AG04450 (cell line): Measurements from ENCODE around the gene TIAM1. TPM values are rescaled to one million over a fixed set of nuclear protein-coding genes. Genes with fewer than 3 reads are reported as not detected.

Experiments
- CTCF ChIA-PET: fragments of 300-600, 350-600 bp; formaldehyde crosslinking; extraction: SDS; loops from one replicate; lab custom pipeline; 2022; ENCODE audit warnings: antibody characterized with exemption, inconsistent platforms; lab: Charles Lee
- POLR2A ChIA-PET: fragments of 350-600 bp; formaldehyde crosslinking; extraction: SDS; loops from one replicate; lab custom pipeline; 2021; ENCODE audit warnings: antibody characterized with exemption, inconsistent platforms; lab: Yijun Ruan, JAX
- DNase-seq: peaks from one replicate; pipeline ENCODE4 v3.0.0-alpha.2; 2011; ENCODE audit warnings: low read depth, low spot score
- H3K27ac ChIP-seq: one replicate; pipeline ENCODE4 v1.5.1; 2012; ENCODE audit warnings: low read depth, low read length, control low read depth
- H3K27me3 ChIP-seq: one replicate; pipeline ENCODE4 v1.6.0; 2012; ENCODE audit warnings: low read length; ENCODE audit not compliant: control insufficient read depth, insufficient read depth
- H3K4me3 ChIP-seq: 2 replicates; pipeline ENCODE4 v1.5.1; 2011; ENCODE audit warnings: mild to moderate bottlenecking, low read depth, low read length, control low read depth
- H3K9me3 ChIP-seq: 2 replicates; pipeline ENCODE4 v1.5.1; 2012; ENCODE audit warnings: low read length; ENCODE audit not compliant: control insufficient read depth, insufficient read depth
- polyA plus RNA-seq: library from polyadenylated mRNA; depleted of rRNA; stranded (reverse); fragments of >200 nt; gene quantifications from 2 replicates; pipeline ENCODE4 v1.2.3, GENCODE V29; 2011
- TF ChIP-seq, protein P1 (sequence below): IDR thresholded peaks from 2 replicates; pipeline ENCODE4 v1.5.1; 2011; ENCODE audit warnings: low read depth, low read length, control low read depth, inconsistent platforms

Gene TIAM1
- polyA plus RNA-seq, 1 experiment = 2.1 TPM

DNA sequence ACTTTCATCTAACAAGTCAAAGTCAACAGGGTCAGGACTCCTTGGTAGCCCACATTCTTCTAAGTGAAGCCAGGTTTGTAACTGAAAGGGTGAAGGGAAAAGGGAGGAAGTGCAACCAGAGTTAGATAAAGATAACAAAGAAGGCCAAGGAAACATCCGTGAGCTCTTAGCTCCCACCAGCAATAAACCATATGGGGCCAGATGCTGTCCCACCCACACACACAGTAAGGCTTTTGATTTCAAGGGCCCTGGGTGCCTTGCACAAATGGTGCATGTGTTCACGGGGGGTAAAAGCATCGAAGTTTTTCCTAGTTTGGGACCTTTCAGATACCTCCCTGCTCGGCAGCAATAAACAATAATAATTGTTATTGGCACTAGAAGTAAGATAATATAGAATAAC is 5.1 kb upstream of the TIAM1 start:
- ChIA-PET POLR2A (no interaction called here), CTCF (interaction anchor here (0.7 to 3.9 kb wide), 4 partner anchors 10 to 232 kb away, joined by 3 to 25 read pairs (median 5); no protein-coding TSS in a partner anchor)
- Histone ChIP-seq H3K4me3 (no peak overlapping the region), H3K27me3 (peaks cover 6% of the 10 kb centered on the region), H3K27ac (no peak overlapping the region), H3K9me3 (no peaks in the 10 kb centered on the region)
- TF ChIP-seq, protein P1, sequence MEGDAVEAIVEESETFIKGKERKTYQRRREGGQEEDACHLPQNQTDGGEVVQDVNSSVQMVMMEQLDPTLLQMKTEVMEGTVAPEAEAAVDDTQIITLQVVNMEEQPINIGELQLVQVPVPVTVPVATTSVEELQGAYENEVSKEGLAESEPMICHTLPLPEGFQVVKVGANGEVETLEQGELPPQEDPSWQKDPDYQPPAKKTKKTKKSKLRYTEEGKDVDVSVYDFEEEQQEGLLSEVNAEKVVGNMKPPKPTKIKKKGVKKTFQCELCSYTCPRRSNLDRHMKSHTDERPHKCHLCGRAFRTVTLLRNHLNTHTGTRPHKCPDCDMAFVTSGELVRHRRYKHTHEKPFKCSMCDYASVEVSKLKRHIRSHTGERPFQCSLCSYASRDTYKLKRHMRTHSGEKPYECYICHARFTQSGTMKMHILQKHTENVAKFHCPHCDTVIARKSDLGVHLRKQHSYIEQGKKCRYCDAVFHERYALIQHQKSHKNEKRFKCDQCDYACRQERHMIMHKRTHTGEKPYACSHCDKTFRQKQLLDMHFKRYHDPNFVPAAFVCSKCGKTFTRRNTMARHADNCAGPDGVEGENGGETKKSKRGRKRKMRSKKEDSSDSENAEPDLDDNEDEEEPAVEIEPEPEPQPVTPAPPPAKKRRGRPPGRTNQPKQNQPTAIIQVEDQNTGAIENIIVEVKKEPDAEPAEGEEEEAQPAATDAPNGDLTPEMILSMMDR = no peak
- DNase-seq = no peak

DNA sequence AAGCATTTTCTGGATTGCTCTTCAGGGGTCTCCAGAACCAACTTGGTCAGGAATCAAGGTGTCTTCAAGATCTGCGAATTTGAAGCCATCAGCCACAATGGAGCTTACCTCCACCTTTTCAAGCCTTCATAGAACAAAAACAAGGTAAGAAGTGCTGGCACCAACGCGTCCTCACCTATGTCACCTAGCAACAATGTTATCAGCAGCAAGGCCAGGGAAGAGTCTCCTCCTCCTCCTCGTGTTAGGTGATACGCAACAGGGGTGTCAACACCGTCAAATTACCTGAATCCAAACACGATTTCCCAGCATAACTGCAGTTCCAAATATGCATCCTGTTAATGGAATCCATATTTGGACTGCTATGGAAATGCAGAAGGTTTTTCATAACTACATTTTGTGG is 4.1 kb upstream of the TIAM1 start:
- Histone ChIP-seq H3K9me3 (no peaks in the 10 kb centered on the region), H3K27me3 (peaks cover 12% of the 10 kb centered on the region), H3K4me3 (no peak overlapping the region), H3K27ac (no peak overlapping the region)
- ChIA-PET CTCF (interaction anchor here (1.0 to 3.9 kb wide), 8 partner anchors 18 to 256 kb away, joined by 3 to 25 read pairs (median 4); no protein-coding TSS in a partner anchor), POLR2A (no interaction called here)
- no peak for DNase-seq
- TF ChIP-seq, protein P1 = no peak

DNA sequence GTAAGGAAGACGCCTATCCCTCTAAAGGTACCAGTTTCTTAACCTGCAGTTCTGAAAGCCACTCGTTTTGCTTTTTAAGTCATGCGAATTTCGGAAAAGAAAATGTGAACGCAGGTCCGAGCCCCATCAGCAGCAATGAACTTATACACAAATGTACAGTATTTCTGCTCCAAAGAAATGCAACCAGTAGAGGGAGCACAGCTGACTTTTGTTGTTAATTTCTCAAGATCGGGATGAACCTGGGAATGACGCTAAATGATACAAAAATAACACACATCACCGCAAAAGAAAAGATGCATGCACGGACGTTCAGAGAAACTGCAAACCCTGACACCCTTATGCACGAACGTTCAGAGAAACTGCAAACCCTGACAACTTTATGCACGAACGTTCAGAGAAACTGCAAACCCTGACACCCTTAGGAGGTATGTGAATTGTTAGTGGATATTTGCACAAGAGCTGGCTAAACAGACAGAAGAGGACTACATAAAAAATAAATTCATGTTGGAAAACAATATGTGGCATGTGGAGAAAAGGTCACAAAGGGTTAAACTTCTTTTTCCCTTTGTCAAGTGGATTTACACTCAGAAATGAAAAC is 3.5 kb upstream of the TIAM1 start:
- no peak for DNase-seq
- H3K27ac ChIP-seq = no peak overlapping the region
- H3K9me3 ChIP-seq = no peaks in the 10 kb centered on the region
- peaks cover 17% of the 10 kb centered on the region for H3K27me3 ChIP-seq
- POLR2A ChIA-PET = no interaction called here
- CTCF ChIA-PET = interaction anchor here (0.9 to 3.9 kb wide), 11 partner anchors 9 to 257 kb away, joined by 3 to 25 read pairs (median 3); no protein-coding TSS in a partner anchor
- H3K4me3 ChIP-seq = no peak overlapping the region
- TF ChIP-seq, protein P1 = peak; percentile 65

DNA sequence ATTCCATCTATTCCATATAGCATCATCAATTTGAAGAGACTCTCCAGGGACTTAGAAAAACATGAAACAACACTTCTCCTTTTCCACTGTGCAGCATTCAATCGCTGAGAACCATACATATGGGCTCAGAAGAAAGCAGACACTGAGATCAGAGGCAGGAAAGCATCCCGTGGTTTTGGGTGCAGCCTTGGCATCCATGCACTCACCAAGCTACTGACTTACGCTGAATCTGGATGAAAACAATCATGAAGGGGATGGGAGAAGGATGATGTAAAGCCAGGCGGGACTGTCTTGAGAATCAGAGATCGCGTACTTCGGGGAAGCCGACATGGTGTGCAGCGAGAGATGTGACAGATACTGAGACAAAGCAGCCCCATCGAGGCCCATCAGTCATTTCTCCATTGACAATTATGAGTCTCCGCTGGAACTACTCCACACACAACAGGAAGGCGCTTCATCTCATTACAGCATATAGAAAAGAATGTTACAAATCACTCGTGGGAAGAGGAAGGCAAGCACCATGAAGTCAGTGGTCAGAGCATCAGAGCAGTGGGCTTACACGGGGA is 2.3 kb upstream of the TIAM1 start:
- ChIA-PET CTCF (interaction anchor here (0.6 to 3.9 kb wide), 4 partner anchors 28 to 234 kb away, joined by 3 to 25 read pairs (median 6); no protein-coding TSS in a partner anchor), POLR2A (no interaction called here)
- H3K27ac ChIP-seq = no peak overlapping the region
- no peak overlapping the region for H3K4me3 ChIP-seq
- TF ChIP-seq, protein P1 = no peak
- H3K9me3 ChIP-seq = no peaks in the 10 kb centered on the region
- H3K27me3 ChIP-seq = peaks cover 18% of the 10 kb centered on the region
- DNase-seq = no peak

DNA sequence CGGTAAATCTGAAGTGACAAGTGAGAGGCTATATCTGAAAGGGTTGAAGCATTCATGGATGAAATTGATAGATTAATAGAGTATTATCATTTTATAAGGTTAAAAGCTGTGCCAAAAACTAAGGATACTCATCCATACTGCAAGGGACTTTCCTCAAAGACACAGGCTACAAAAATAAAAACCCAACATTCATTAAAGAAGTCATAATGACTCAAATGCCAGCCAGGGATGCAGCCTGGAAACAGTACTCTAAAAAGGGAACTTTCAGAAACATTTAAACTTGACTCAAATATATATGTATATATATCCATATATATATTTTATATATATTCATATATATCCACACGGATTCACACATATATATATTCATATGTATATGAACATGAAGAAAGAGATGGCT is 1.1 kb upstream of the TIAM1 start:
- H3K9me3 ChIP-seq = no peaks in the 10 kb centered on the region
- peaks cover 18% of the 10 kb centered on the region for H3K27me3 ChIP-seq
- no peak overlapping the region for H3K27ac ChIP-seq
- TF ChIP-seq, protein P1 = no peak
- H3K4me3 ChIP-seq = no peak overlapping the region
- POLR2A ChIA-PET = no interaction called here
- no peak for DNase-seq
- CTCF ChIA-PET = no interaction called here
